Measurements from ENCODE around the gene AASS.
A peak's percentile ranks its signal among the peaks of the same experiment; 100 is the strongest.
"Not testable (repeated sequence)": the region's sequence is repeated elsewhere in the genome, so short reads cannot be mapped to it uniquely, and the experiment has no call there.

The AASS gene

GRCh38 chr7:122143751-122144711 lies at the start of gene AASS:
AASS (minus strand) TSS chr7:122144249; CDS start chr7:122133726, 10,523 bp downstream.
- DNase-seq, result peak; percentile 80

- DNase-seq, result no peak
Measured at GRCh38 chr7:122188785-122189184, 44.7 kb upstream of the AASS start.

GRCh38 chr7:122183106-122183505 lies 39.1 kb upstream of the AASS start:
- no peak for DNase-seq

GRCh38 chr7:122182081-122182480 lies 38.0 kb upstream of the AASS start:
- no peak for DNase-seq

DNA sequence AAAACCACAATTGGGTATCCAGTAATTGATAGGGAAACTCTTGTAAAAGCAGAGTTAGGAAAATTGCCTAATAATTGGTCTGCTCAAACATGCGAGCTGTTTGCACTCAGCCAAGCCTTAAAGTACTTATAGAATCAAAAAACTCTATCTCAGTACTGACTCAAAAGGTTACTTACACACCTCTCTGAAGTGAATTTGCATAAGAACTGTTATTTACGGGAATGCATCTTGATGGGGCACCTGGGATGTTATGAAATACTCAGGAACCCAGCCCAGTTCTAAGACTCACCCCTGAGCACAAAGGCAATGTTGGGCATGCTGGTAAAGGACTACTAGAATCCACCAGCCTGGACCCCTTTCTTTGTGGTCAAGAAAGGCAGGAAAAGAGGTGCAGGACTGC lies 28.1 kb upstream of the AASS start:
- DNase-seq, result not testable (repeated sequence)

DNA sequence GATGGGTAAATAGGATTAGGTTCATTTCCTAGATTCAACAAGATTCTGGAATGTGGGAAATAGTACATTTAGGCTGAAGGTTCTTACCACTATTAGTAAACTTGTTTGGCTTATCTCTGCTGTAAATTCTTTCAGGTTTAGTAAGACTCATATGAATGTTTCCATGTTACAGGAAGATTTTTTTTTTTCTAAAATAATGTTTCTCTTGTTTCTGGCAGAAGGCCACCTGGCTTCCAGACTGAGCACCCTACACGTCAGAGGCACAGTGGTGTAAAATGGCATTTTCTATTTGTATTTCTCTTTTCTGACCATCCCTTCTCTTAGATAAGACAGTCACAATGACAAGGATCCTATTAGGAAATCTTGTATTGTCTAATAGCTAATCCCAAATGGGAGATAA lies 22.7 kb upstream of the AASS start:
- no peak for DNase-seq

DNA sequence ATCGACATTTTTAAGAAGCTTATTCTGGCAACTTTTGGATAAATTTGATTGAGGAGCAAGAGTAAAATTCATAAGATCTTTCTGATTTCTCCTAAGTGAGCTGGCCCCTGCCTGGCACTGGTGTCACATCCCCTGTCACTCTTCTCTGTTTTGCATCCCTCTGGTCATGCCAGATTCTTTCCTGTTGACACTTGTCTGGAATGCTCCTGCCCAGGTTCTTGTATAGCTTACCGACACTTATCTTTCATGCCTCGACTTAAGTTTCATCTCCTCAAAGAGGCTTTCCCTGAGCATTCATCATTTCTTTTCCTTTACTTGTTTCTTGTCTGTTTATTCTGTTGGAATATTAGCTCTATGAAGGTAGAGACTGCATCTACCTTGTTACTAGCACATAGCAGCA lies 22.2 kb upstream of the AASS start:
- DNase-seq, result no peak

DNA sequence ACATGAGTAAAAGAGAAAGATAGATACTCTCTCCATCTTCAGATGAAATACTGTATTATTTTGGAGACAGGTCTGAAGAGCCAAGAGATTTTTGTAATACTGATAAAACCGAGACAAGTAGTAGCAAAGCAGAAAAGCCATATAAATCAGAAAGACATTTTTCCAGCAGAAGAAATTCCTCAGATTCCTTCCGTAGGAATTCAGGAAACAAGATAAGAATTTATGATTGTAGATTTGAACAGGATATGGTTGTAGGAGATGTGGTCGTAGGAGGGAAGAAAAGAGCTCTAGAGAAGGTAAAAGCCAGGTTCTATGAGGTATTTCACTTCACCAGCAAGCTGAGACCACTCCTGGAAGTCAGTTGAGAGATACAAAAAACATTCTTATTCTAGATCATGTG lies 17.6 kb upstream of the AASS start:
- no peak for DNase-seq

DNA sequence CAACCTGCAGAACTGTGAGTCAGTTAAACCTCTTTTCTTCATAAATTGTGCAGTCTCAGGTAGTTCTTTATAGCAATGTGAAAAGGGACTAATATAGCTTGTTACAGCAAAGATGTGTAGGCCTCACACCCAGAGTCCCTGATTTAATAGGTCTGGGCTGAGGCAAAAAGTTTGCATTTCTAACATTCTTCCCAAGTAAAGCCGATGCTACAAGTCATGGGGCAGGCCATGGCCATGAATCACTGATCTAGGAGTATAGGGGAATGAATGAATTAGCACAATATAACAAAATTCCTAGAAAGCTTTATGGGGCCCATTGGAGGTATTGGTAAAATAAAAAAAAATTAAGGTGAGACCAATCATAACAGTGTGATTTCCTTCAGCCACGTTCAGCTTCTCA lies 11.5 kb upstream of the AASS start:
- no peak for DNase-seq

DNA sequence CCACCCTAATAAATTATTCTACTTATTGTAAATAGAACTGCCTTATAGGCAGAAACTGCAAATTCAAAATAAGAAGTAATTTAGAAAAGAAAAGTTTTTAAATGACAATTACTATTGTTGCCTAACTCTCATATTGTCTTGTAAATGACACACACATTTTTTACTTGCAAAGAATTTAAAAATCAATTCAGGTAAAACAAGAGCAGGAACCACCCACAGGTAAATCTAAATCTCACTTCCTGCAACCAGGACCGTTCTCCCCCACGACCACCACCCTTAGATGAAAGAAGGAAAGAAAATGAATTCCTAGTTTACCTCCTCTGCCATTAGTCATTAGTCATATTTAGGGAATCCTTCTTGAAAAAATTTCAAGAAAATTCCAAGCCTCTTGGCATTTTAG lies 4.8 kb upstream of the AASS start:
- no peak for DNase-seq

GRCh38 chr7:122148081-122148480 lies 4.0 kb upstream of the AASS start:
- no peak for DNase-seq

DNA sequence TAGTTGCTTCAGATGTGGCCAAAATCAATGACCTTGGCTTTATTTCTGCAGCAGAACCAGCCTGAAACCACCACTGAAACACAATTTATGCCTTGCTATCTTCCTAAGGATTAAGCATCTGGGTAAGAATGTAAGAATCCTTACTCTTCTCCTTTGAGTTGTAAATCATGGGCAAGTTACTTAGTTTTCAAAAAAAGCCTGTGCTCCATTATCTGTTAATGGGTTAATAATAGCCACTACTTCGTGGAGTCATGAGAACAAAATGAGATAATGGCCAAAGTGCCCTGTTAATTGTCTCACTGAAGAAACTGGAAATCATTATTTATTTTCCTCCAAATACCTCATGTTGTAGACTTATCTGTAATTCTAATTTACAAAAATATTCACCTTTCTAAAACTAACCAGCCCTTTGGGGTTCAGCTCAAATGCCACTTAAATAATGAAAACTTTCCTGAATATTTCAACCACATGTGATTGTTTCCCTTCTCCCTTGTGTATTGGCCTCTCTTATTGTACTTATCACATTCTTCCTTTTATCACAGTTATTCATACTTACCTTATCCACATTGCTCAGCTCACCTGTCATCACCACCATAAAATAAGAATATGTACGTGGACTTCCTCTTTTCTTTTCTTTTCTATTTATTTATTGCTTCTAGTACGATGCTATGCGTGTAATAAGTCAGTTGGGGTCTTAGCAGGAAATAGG lies 2.0 kb upstream of the AASS start:
- no peak for DNase-seq

DNA sequence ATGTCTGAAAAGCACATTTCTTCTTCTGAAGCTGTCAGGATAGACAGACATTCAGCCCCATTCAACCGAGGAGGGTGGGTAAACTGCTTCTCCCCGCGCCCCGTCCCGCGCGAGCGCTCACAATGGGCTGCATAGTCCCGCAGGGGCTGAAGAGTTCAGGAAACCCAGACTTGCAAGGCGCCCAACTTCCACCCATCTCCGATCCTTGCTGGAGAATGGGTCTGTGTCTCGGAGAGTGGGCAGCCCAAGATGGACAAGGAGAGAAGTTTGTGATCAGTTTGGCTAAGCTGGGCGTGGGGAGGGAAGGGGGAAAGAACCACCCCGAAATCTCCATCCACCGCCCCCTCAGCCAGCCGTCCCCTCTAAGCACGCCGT lies 686 bp downstream of the AASS start:
- no peak for DNase-seq

DNA sequence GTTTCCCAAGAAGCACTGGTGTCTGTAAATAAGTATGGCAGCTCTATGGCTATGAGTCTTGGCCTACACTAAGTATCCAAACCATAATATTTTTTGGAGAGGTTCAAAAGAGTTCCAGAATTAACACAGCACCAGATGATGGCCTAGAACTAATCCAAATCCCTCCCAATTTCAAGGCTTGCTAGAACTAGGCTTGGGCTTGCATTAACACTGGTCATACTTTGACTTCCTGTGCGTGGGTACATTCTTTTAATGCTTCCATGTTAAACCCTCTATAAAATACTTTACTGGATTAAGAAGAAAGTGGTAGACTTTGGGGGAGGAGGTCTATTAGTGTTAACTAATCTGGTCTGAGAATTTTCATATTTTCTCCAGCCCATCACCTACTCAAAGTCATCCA lies 3.1 kb downstream of the AASS start:
- no peak for DNase-seq

DNA sequence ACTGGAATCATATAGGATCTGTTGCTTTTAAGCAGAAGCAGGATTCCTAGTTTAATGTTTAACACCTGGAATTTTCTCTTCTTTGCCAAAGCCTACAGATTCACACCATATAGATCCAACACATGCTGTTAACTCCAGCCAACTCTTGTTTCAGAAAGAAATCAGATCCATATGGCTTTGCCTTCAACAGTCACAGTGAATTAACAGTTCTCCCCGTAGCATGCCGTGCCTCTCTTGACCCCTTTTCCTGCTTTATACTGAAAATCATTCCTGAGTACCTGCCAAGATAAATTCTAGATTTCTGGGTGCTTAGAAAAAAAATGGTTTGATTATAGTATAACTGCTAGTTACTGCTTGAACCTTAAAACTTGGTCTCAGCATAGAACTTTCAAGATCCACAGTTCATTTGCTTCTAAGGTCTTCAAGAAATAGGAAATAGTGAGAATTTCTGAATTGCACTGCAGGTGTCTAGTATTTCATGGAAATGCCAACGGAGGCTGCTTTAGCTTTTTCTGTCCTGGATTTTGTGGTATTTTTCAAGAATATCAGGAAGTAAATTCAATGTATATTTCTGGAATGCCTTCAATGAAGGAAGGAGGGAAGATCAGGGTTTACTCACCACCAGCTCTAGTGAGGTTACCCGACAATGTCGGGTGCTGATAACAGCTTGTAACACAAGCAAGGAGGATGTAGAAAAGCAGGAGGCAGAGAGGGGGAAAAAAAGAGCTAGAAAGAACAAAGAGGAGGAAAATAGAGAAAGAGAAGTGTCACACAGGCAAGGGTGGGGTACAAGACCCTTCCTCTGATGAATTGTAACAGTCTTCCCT lies 6.6 kb downstream of the AASS start:
- DNase-seq, result no peak

GRCh38 chr7:122136639-122137245 lies 7.3 kb downstream of the AASS start:
- DNase-seq, result no peak

DNA sequence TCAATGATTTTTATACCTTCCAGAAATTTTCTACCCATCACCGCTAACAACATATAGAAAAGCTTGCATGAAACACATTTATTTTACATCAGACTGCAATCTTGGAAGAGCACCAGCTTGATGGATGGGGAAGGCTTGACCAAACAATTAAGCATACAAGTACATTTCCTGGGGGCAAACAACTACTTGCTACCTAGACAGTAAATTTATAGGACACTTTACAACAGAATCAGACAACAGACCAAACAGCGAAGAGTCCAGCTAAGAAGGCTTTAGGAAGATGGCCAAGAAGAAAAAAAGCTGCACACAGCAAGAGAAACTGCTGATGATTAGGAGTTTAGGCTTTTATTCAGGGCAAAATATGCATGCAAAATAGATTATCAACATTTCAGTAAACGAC lies 8.0 kb downstream of the AASS start:
- no peak for DNase-seq

DNA sequence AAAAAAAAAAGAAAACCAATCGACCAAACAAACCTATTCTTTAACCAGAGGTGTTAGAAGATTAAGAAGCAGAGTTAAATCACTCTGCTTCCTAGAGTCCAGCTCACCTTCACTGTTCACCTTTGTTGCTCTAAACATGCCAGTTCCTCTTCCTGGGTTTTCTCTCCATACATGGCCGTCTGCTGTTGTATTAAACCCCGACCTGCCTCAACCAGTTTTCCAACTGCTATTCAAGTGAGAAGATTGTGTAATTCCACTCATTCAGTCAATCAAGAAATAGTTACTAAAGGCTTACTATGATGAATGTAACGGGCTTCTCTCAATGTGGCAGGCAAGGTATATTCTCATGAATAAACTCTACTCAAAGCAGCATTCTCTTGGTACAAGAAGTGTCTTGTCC lies 8.8 kb downstream of the AASS start:
- no peak for DNase-seq

GRCh38 chr7:122134793-122135192 lies 9.3 kb downstream of the AASS start:
- not testable (repeated sequence) for DNase-seq

DNA sequence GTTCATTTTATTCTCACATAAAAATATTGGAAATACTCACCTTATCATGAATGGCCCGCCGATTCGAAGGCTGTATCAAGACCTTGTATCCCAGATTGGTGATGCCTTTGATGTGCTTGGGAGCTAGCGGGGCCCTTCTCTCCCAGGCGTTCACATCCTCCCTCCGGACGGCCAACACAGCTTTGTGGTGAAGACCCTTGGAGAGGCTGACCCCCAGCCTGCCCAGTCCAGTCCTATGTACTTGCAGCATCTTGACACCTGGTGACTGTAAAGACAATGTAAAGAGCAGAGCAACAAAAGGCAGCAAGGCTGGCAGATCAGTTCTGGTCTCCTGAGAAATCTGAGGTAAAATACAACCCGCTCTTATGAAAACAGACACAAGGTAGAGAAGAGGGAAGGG lies 10.6 kb downstream of the AASS start:
- DNase-seq, result no peak

- no peak for DNase-seq
Measured at GRCh38 chr7:122132341-122132740, 11.7 kb downstream of the AASS start.

GRCh38 chr7:122123746-122124145 lies 20.3 kb downstream of the AASS start:
- no peak for DNase-seq

GRCh38 chr7:122118757-122119156 lies 25.3 kb downstream of the AASS start:
- DNase-seq, result no peak

Measured in CD4-positive, alpha-beta T cell treated with Interleukin-17A for 1 hour (primary cell).